A673 (cell line): ENCODE measurements around the gene CMC4. TPM values are rescaled to one million over a fixed set of nuclear protein-coding genes. Genes with fewer than 3 reads are reported as not detected.

Experiments
- BruUV-seq: library from RNA; stranded (reverse); fragments of 400-500 nt; replicated peaks from 2 replicates; lab custom pipeline; 2021; lab: Mats Ljungman, UMichigan
- CTCF ChIA-PET: fragments of 300-600 bp; sonication (Branson Sonifier 250); formaldehyde crosslinking; loops from one replicate; lab custom pipeline; 2022; ENCODE audit warnings: antibody characterized with exemption; lab: Charles Lee
- POLR2A ChIA-PET: fragments of 300-600 bp; sonication (Branson Sonifier 250); formaldehyde crosslinking; loops from one replicate; lab custom pipeline; 2022; ENCODE audit warnings: antibody characterized with exemption; ENCODE audit not compliant: low non-redundant PET; lab: Charles Lee
- DNase-seq: peaks from one replicate; pipeline ENCODE4 v3.0.0-alpha.2; 2015; ENCODE audit warnings: low spot score
- H3K27ac ChIP-seq: fragments of 200-600 bp; sonication (generic); 2 replicates; pipeline ENCODE4 v1.5.1; 2016; ENCODE audit warnings: mixed run types, low read depth, mild to moderate bottlenecking, mixed read lengths, antibody characterized with exemption, low read length; ENCODE audit not compliant: poor library complexity, severe bottlenecking
- H3K27me3 ChIP-seq: fragments of 200-600 bp; sonication (generic); replicated peaks from 2 replicates; pipeline ENCODE4 v1.6.1; 2017; ENCODE audit warnings: mixed run types, low read depth, mild to moderate bottlenecking, mixed read lengths, antibody characterized with exemption, low read length; ENCODE audit not compliant: insufficient read depth, poor library complexity
- H3K36me3 ChIP-seq: fragments of 200-600 bp; sonication (generic); 2 replicates; pipeline ENCODE4 v1.6.1; 2016; ENCODE audit warnings: mixed run types, mild to moderate bottlenecking, mixed read lengths, antibody characterized with exemption, low read length; ENCODE audit not compliant: insufficient read depth, poor library complexity, severe bottlenecking
- H3K4me1 ChIP-seq: fragments of 200-600 bp; sonication (generic); 2 replicates; pipeline ENCODE4 v1.6.1; 2017; ENCODE audit warnings: mixed run types, mild to moderate bottlenecking, mixed read lengths, antibody characterized with exemption, low read length; ENCODE audit not compliant: insufficient read depth, poor library complexity, severe bottlenecking
- H3K4me3 ChIP-seq: fragments of 200-600 bp; sonication (generic); 2 replicates; pipeline ENCODE4 v1.5.1; 2016; ENCODE audit warnings: low read depth, mixed run types, mild to moderate bottlenecking, mixed read lengths, low read length; ENCODE audit not compliant: poor library complexity, severe bottlenecking
- H3K9me3 ChIP-seq: fragments of 200-600 bp; sonication (generic); 2 replicates; pipeline ENCODE4 v1.6.1; 2016; ENCODE audit warnings: mixed run types, low read depth, mild to moderate bottlenecking, mixed read lengths, antibody characterized with exemption, low read length; ENCODE audit not compliant: poor library complexity, severe bottlenecking
- EZH2 ChIP-seq: fragments of 200-600 bp; sonication (generic); IDR thresholded peaks from 2 replicates; pipeline ENCODE4 v1.6.1; 2017; ENCODE audit warnings: borderline replicate concordance, low read depth, mild to moderate bottlenecking, mixed read lengths, antibody characterized with exemption, low read length; ENCODE audit not compliant: poor library complexity, severe bottlenecking
- intact Hi-C: fragments of 100-400 bp; cut with micrococcal nuclease; formaldehyde crosslinking; loops from one replicate; pipeline ENCODE4 v1.10.0; 2022; ENCODE audit not compliant: unreplicated experiment
- total RNA-seq: library from RNA; stranded (reverse); gene quantifications from 2 replicates; pipeline ENCODE4 v1.2.3, GENCODE V29; 2021
- TF ChIP-seq, protein P1 (sequence below): fragments of 300-800, 200-600 bp; sonication (generic); conservative IDR thresholded peaks from 2 replicates; pipeline ENCODE4 v1.5.1; 2017; ENCODE audit warnings: low read depth, mild to moderate bottlenecking, antibody characterized with exemption, low read length, moderate library complexity, mixed read lengths

Gene CMC4
- total RNA-seq, 1 experiment from 2014 or later = 5.9 TPM

GRCh38 chrX:155028129-155028528 is 42.8 kb downstream of the CMC4 start:
- Histone ChIP-seq H3K27ac (peak overlapping the region; percentile 98), H3K27me3 (no peaks in the 10 kb centered on the region), H3K4me3 (peak overlapping the region; percentile 67), H3K36me3 (no peaks in the 10 kb centered on the region), H3K9me3 (no peaks in the 10 kb centered on the region), H3K4me1 (peaks cover 4% of the 10 kb centered on the region)
- no peak for TF ChIP-seq EZH2
- TF ChIP-seq, protein P1, sequence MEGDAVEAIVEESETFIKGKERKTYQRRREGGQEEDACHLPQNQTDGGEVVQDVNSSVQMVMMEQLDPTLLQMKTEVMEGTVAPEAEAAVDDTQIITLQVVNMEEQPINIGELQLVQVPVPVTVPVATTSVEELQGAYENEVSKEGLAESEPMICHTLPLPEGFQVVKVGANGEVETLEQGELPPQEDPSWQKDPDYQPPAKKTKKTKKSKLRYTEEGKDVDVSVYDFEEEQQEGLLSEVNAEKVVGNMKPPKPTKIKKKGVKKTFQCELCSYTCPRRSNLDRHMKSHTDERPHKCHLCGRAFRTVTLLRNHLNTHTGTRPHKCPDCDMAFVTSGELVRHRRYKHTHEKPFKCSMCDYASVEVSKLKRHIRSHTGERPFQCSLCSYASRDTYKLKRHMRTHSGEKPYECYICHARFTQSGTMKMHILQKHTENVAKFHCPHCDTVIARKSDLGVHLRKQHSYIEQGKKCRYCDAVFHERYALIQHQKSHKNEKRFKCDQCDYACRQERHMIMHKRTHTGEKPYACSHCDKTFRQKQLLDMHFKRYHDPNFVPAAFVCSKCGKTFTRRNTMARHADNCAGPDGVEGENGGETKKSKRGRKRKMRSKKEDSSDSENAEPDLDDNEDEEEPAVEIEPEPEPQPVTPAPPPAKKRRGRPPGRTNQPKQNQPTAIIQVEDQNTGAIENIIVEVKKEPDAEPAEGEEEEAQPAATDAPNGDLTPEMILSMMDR = no peak
- no peak for DNase-seq
- BruUV-seq = no TSS peak
- CTCF ChIA-PET = no interaction called here
- intact Hi-C loops = no loop called here
- POLR2A ChIA-PET = no interaction called here

GRCh38 chrX:155027509-155028066 is 43.3 kb downstream of the CMC4 start:
- H3K4me1 ChIP-seq = peaks cover 4% of the 10 kb centered on the region
- H3K4me3 ChIP-seq = peak overlapping the region; percentile 67
- intact Hi-C loops = no loop called here
- no peaks in the 10 kb centered on the region for H3K27me3 ChIP-seq
- ChIA-PET CTCF (no interaction called here), POLR2A (no interaction called here)
- TSS peak; percentile 68 for BruUV-seq
- TF ChIP-seq, protein P1 = no peak
- no peaks in the 10 kb centered on the region for H3K9me3 ChIP-seq
- peak; percentile 49 for DNase-seq
- H3K27ac ChIP-seq = peak overlapping the region; percentile 98
- no peaks in the 10 kb centered on the region for H3K36me3 ChIP-seq

- CTCF ChIA-PET = interaction anchor here (0.6 kb wide), 2 partner anchors 42 to 287 kb away, joined by 3 to 6 read pairs; no protein-coding TSS in a partner anchor
- POLR2A ChIA-PET = interaction anchor here (0.6 to 0.7 kb wide), 2 partner anchors 28 to 47 kb away, joined by 6 to 7 read pairs; no protein-coding TSS in a partner anchor
- peak within 1 kb of the TSS; percentile 98 for H3K27ac ChIP-seq
- no peaks in the 10 kb centered on the region for H3K27me3 ChIP-seq
- no peaks in the 10 kb centered on the region for H3K36me3 ChIP-seq
- H3K9me3 ChIP-seq = no peaks in the 10 kb centered on the region
- intact Hi-C loops = no loop called here
- peak within 1 kb of the TSS; percentile 67 for H3K4me3 ChIP-seq
- TF ChIP-seq, protein P1 = no peak
- TF ChIP-seq EZH2 = no peak
- peaks cover 4% of the 10 kb centered on the region for H3K4me1 ChIP-seq
- DNase-seq = peak; percentile 94
- no TSS peak for BruUV-seq
These were observed 44.0 kb downstream of the CMC4 start, which contains the start of gene FUNDC2 for GRCh38 chrX:155026727-155027508. Gene FUNDC2 (plus strand): TSS chrX:155026844. CDS start chrX:155026939, 95 bp downstream.
